ENCODE measurements around the gene THBS3. TPM values are rescaled to one million over a fixed set of nuclear protein-coding genes. Genes with fewer than 3 reads are reported as not detected.

The THBS3 gene
- total and polyA plus RNA-seq, 9 of the 15 experiments (the other 6 are each of a cell fraction or from before 2014, with no cell fraction given) = 0.59 to 8.3 (median 3.2) TPM

GRCh38 chr1:155184835-155185782 lies 22.6 kb downstream of the THBS3 start:
- Histone ChIP-seq H2AFZ (ENCODE audit: low read depth, low read length) (no peak overlapping the region), H3K4me2 (ENCODE audit: insufficient read depth, low read length) (no peak overlapping the region), H3K9me3 (replicated peaks; ENCODE audit: control insufficient read depth, insufficient read depth, low read depth, low read length) (no peaks in the 10 kb centered on the region), H3K27me3 (ENCODE audit: control insufficient read depth in 2 of 2, insufficient read depth in 2 of 2, low read length in 2 of 2) (no peaks in the 10 kb centered on the region), H3K79me2 (ENCODE audit: control insufficient read depth, insufficient read depth, low read length) (no peaks in the 10 kb centered on the region), H3K9me1 (ENCODE audit: control insufficient read depth, insufficient read depth, low read length) (no peaks in the 10 kb centered on the region), H3K27ac (ENCODE audit: extremely low read depth, low read depth, low read length) (no peak overlapping the region), H3K9ac (ENCODE audit: insufficient read depth in 1 of 2, low read depth in 2 of 2, low read length in 2 of 2) (peak overlapping the region in 1 of 2 experiments; percentile 33; a peak in 2 of 4 replicates), H4K20me1 (replicated peaks; ENCODE audit: control insufficient read depth, insufficient read depth, low read length) (no peaks in the 10 kb centered on the region), H3K36me3 (ENCODE audit: control insufficient read depth, insufficient read depth, low read length) (no peaks in the 10 kb centered on the region), H3K4me3 (no peak overlapping the region), H3K4me1 (replicated peaks in 1 of 2; ENCODE audit: control insufficient read depth in 2 of 2, insufficient read depth in 2 of 2, low read length in 2 of 2) (peaks cover 0 to 33% of the 10 kb centered on the region in 2 experiments; a peak in 3 of 5 replicates)
- intact Hi-C loops (cut with micrococcal nuclease) (no loop called here), in situ Hi-C loops (cut with MboI) (no loop called here)
- FAIRE-seq = no peak
- CTCF ChIA-PET (ENCODE audit: low intra/inter-chr PET ratio) = interaction anchor here (0.6 kb wide), 1 partner anchor 1175 kb away, joined by 3 read pairs; no protein-coding TSS in a partner anchor
- no TSS peak for BruUV-seq (replicated peaks)
- 67% methylated on average over 16 of the region's 21 CpGs for WGBS (ENCODE audit: insufficient coverage, low coverage, missing lambda C conversion rate)
- POLR2A ChIA-PET = interaction anchor here (1.2 to 1.5 kb wide), 2 partner anchors 8 kb away, joined by 5 to 6 read pairs; no protein-coding TSS in a partner anchor
- ATAC-seq = peak; percentile 48
- DNase-seq (ENCODE audit: extremely low read depth in 1 of 4, low spot score in 3 of 4) = peak in 1 of 4 experiments; percentile 25
- TF ChIP-seq TBP (optimal IDR thresholded peaks at IDR 0.05; ENCODE audit: low read depth, low read length) = no peak
- no peak for TF ChIP-seq RBBP5 (IDR thresholded peaks at IDR 0.05; ENCODE audit: borderline replicate concordance, insufficient read depth, low read length, poor library complexity, severe bottlenecking)
- no peak for TF ChIP-seq CTBP1 (IDR thresholded peaks at IDR 0.05; ENCODE audit: borderline replicate concordance)
- TF ChIP-seq ILF3 (IDR thresholded peaks at IDR 0.05; ENCODE audit: borderline replicate concordance) = no peak
- TF ChIP-seq CHCHD3 (CRISPR knock-in tag; IDR thresholded peaks at IDR 0.05) = no peak
- TF ChIP-seq, protein P1, sequence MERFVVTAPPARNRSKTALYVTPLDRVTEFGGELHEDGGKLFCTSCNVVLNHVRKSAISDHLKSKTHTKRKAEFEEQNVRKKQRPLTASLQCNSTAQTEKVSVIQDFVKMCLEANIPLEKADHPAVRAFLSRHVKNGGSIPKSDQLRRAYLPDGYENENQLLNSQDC (CRISPR knock-in tag; IDR thresholded peaks at IDR 0.05) = no peak
- TF ChIP-seq ZFX (CRISPR knock-in tag; IDR thresholded peaks at IDR 0.05) = no peak
- no peak for TF ChIP-seq SMC3 (conservative IDR thresholded peaks at IDR 0.05; ENCODE audit: insufficient read depth, low read depth, low read length)
- TF ChIP-seq POLR2G (IDR thresholded peaks at IDR 0.05; ENCODE audit: low read depth, low read length) = peak; percentile 31; the same call in 1 of the 2 replicates
- TF ChIP-seq FOXA3 (CRISPR knock-in tag; conservative IDR thresholded peaks at IDR 0.05 in 1 of 2, IDR thresholded peaks at IDR 0.05 in 1 of 2) = 0 out of 4 replicates have a peak, but pooled peaks of 1 of the 2 experiments have one; percentile 22
- TF ChIP-seq KLF1 (tag; IDR thresholded peaks at IDR 0.05) = no peak
